Skeletal muscle satellite cell (primary cell): Measurements from ENCODE around the gene COIL.
"Not testable (repeated sequence)": the region's sequence is repeated elsewhere in the genome, so short reads cannot be mapped to it uniquely, and the experiment has no call there.

Experiments
- H3K27me3 ChIP-seq: 2 replicates; pipeline ENCODE4 v1.7.0; 2013; ENCODE audit warnings: low read length; ENCODE audit not compliant: control insufficient read depth, insufficient read depth
- H3K36me3 ChIP-seq: 2 replicates; pipeline ENCODE4 v1.7.0; 2013; ENCODE audit warnings: mild to moderate bottlenecking, control low read depth, low read length; ENCODE audit not compliant: insufficient read depth
- H3K4me1 ChIP-seq: 2 replicates; pipeline ENCODE4 v1.7.0; 2013; ENCODE audit warnings: low read length; ENCODE audit not compliant: control insufficient read depth, insufficient read depth
- H3K4me2 ChIP-seq: 2 replicates; pipeline ENCODE4 v1.7.0; 2013; ENCODE audit warnings: mild to moderate bottlenecking, low read length
- H3K4me3 ChIP-seq: 2 replicates; pipeline ENCODE4 v1.7.0; 2013; ENCODE audit warnings: low read length
- H3K9ac ChIP-seq: 2 replicates; pipeline ENCODE4 v1.7.0; 2013; ENCODE audit warnings: mild to moderate bottlenecking, low read depth, low read length, moderate library complexity
- H3K9me3 ChIP-seq: replicated peaks from 2 replicates; pipeline ENCODE4 v1.7.0; 2013; ENCODE audit warnings: mild to moderate bottlenecking, control low read depth, low read length

Gene COIL

GRCh38 chr17:56977673-56978395 is 17.0 kb upstream of the COIL start, which contains the start of gene SCPEP1:
Gene SCPEP1 (plus strand): TSS chr17:56978131. CDS start chr17:56978160, 29 bp downstream.
- Histone ChIP-seq H3K27me3 (no peaks in the 10 kb centered on the region), H3K4me3 (peak within 1 kb of the TSS; percentile 88), H3K36me3 (no peaks in the 10 kb centered on the region), H3K4me1 (peaks cover 9% of the 10 kb centered on the region), H3K4me2 (peak within 1 kb of the TSS; percentile 94), H3K9ac (peak within 1 kb of the TSS; percentile 82), H3K9me3 (no peaks in the 10 kb centered on the region)

DNA sequence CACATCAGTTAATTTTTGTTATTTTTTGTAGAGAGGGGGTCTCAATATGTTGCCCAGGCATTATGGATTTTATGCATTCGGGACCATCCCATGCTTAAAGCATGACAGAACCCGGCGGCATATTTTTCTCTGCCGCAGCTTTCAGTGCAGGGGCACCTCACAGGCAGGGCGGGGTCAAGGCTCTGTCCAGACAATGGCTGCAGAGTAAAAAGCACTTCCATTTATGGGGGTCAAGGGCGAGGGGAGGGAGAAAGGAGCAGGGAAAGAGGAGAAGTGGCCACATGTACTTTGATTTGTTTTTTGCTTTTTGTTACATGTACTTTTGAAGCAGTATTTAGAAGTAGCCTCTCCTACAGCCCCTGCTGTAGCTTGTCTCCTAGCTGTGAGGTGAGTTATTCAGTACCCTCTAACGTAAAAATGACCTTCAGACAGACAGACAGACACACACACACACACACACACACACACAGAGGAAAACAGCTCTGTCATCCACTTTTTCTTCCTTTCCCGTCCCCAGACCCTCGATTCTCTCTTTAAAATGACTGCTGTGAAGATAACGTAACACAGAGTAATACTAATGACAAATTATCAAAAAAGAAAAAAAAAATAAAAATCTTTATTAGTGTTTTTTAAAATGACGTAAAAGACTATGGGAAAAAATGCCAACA is 16.2 kb upstream of the COIL start:
- no peaks in the 10 kb centered on the region for H3K27me3 ChIP-seq
- H3K4me1 ChIP-seq = peaks cover 9% of the 10 kb centered on the region
- H3K9ac ChIP-seq = peak overlapping the region; percentile 65

DNA sequence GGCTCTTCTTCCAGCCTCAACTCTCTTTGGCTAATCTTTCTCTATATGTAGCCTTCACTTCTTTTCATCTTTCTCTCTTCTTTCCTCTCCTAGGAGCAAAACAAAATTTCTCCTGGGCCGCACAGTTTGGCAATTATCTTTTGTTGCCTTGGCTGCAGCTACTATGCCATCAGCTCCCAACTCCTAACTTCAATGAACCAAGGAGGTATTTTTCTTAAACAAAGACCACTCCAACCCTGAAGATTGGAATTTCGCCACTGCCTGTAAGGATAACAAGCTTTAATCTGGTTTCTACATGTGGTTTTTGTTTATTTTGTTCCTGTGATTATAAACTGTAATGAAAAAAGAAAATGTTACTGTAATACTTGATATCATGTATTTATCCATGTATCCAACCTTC is 14.8 kb upstream of the COIL start:
- Histone ChIP-seq H3K4me1 (peaks cover 9% of the 10 kb centered on the region), H3K9me3 (no peaks in the 10 kb centered on the region), H3K4me3 (no peak overlapping the region), H3K4me2 (no peak overlapping the region), H3K36me3 (no peaks in the 10 kb centered on the region), H3K9ac (no peak overlapping the region), H3K27me3 (no peaks in the 10 kb centered on the region)

More for the DNA sequence above, 16.2 kb upstream of the COIL start:
- no peaks in the 10 kb centered on the region for H3K36me3 ChIP-seq
- peak overlapping the region; percentile 88 for H3K4me3 ChIP-seq
- H3K9me3 ChIP-seq = no peaks in the 10 kb centered on the region
- H3K4me2 ChIP-seq = peak overlapping the region; percentile 94

GRCh38 chr17:56974055-56974454 is 13.2 kb upstream of the COIL start:
- Histone ChIP-seq H3K4me2 (no peak overlapping the region), H3K9me3 (no peaks in the 10 kb centered on the region), H3K36me3 (no peaks in the 10 kb centered on the region), H3K9ac (no peak overlapping the region), H3K4me3 (no peak overlapping the region), H3K4me1 (peaks cover 7% of the 10 kb centered on the region), H3K27me3 (no peaks in the 10 kb centered on the region)

DNA sequence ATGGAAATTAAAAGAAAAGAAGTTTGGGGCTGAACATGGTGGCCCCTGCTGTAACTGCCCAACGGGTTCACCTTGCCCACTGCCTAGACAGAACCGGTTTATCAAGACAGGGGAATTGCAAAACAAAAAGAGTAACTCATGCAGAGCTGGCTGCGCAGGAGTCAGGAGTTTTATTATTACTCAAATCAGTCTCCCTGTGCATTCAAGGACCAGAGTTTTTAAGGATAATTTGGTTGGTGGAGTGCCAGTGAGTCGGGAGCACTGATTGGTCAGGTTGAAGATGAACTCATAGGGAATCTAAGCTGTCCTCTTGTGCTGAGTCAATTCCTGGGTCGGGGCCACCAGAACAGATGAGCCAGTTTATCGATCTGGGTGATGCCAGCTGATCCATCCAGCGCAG is 12.7 kb upstream of the COIL start:
- H3K9ac ChIP-seq = no peak overlapping the region
- H3K9me3 ChIP-seq = no peaks in the 10 kb centered on the region
- H3K4me3 ChIP-seq = no peak overlapping the region
- H3K4me1 ChIP-seq = peaks cover 1% of the 10 kb centered on the region
- H3K4me2 ChIP-seq = no peak overlapping the region
- no peaks in the 10 kb centered on the region for H3K36me3 ChIP-seq
- H3K27me3 ChIP-seq = no peaks in the 10 kb centered on the region

DNA sequence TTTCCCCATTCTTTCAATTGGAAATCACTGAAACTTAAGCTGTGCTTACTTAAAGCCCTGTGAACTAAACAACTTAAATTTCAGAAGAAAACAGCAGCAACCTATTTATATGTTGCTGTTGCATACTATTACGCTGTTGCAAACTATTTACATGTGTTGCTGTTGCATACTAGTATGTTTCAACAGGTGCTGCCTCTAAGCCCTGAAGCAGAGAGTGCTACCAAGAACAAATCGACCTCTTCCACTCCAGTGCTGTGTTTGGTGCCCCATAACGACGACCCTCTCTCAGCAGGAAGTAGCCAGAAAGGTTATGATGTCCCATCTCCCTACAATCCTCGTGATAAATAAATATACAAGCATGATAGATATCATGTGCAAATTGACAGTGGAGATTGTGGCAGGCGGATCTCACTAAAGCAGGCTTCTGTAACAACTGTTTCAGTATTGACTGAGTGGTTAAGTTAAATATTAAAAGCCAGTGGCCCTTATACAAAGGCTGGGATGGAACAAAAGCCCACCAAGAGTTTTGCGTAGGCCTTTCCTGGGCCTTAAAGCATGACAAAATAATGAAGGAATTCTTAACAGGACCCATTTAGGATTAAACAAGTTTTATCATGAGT is 11.4 kb upstream of the COIL start:
- H3K4me3 ChIP-seq = no peak overlapping the region
- no peaks in the 10 kb centered on the region for H3K36me3 ChIP-seq
- no peaks in the 10 kb centered on the region for H3K4me1 ChIP-seq
- H3K9ac ChIP-seq = no peak overlapping the region
- no peak overlapping the region for H3K4me2 ChIP-seq
- H3K27me3 ChIP-seq = no peaks in the 10 kb centered on the region
- H3K9me3 ChIP-seq = no peaks in the 10 kb centered on the region

DNA sequence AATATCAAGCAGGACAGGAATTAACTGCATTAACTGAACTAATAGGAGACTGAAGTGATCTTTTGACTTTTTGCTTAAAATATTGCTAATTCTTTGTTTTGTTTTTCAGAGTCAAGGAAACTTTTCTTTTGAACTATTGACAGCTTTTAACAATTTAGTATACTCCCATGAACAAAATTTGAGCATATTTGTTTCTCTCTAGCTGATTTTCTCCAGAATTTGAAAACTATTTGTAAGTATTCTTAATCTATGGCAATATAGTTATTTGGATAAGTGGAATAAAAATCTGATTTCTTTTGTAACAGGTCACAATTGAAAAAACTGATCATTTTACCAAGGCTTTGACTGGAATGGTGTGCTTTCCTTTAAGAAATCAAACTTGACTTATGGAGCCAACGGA is 10.1 kb upstream of the COIL start:
- Histone ChIP-seq H3K27me3 (no peaks in the 10 kb centered on the region), H3K9me3 (no peaks in the 10 kb centered on the region), H3K4me1 (no peaks in the 10 kb centered on the region), H3K4me3 (no peak overlapping the region), H3K36me3 (no peaks in the 10 kb centered on the region), H3K9ac (no peak overlapping the region), H3K4me2 (no peak overlapping the region)

GRCh38 chr17:56966338-56966737 is 5.5 kb upstream of the COIL start:
- H3K4me2 ChIP-seq = no peak overlapping the region
- H3K27me3 ChIP-seq = no peaks in the 10 kb centered on the region
- H3K4me3 ChIP-seq = no peak overlapping the region
- no peaks in the 10 kb centered on the region for H3K9me3 ChIP-seq
- H3K36me3 ChIP-seq = no peaks in the 10 kb centered on the region
- H3K9ac ChIP-seq = no peak overlapping the region
- H3K4me1 ChIP-seq = no peaks in the 10 kb centered on the region

GRCh38 chr17:56965681-56966080 is 4.8 kb upstream of the COIL start:
- not testable (repeated sequence) for H3K36me3 ChIP-seq

DNA sequence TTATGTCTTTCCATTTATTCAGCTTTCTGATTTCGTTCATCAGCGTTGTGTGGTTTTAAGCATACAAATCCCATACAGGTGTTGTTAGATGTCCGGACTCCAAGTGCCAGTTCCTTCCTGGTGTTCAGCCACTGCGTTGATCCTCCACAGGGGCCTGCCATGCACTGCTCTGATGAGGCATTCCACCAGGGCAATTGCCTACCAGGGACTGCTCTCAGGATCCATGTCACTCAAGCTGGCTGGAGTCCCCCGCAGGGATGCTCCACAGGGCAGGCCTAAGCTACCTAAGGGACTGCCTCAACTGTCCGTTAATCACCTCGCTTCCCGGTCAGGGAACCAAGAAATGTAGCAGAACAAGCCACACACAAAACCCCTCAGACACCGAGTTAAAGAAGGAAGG is 4.4 kb upstream of the COIL start:
- not testable (repeated sequence) for H3K36me3 ChIP-seq, H3K4me2 ChIP-seq, H3K9ac ChIP-seq, H3K27me3 ChIP-seq, H3K4me3 ChIP-seq, H3K9me3 ChIP-seq, H3K4me1 ChIP-seq

More at GRCh38 chr17:56965681-56966080, 4.8 kb upstream of the COIL start:
- H3K27me3 ChIP-seq, H3K4me1 ChIP-seq, H3K9me3 ChIP-seq, H3K4me3 ChIP-seq, H3K4me2 ChIP-seq, H3K9ac ChIP-seq: not testable (repeated sequence)

GRCh38 chr17:56956992-56957391 is 3.9 kb downstream of the COIL start:
- no peaks in the 10 kb centered on the region for H3K36me3 ChIP-seq
- H3K4me1 ChIP-seq = peaks cover 11% of the 10 kb centered on the region
- H3K4me3 ChIP-seq = no peak overlapping the region
- H3K27me3 ChIP-seq = no peaks in the 10 kb centered on the region
- no peak overlapping the region for H3K9ac ChIP-seq
- no peak overlapping the region for H3K4me2 ChIP-seq
- H3K9me3 ChIP-seq = no peaks in the 10 kb centered on the region
